IMR-90 (cell line): ENCODE data around the gene TYMS. TPM values are rescaled to one million over a fixed set of nuclear protein-coding genes. Genes with fewer than 3 reads are reported as not detected.

Experiments
- ATAC-seq: fragments of 200-7000 bp; cut with Tn5 transposase; 2 replicates; pipeline ENCODE4 v1.9.1; 2020; ENCODE audit warnings: low read depth, mild to moderate bottlenecking, moderate library complexity
- BruUV-seq: library from RNA; stranded (reverse); fragments of 400-500 nt; replicated peaks from 2 replicates; lab custom pipeline; 2021; lab: Mats Ljungman, UMichigan
- CTCF ChIA-PET: fragments of 300-600 bp; formaldehyde crosslinking; extraction: SDS; loops from one replicate; lab custom pipeline; 2021; ENCODE audit warnings: antibody characterized with exemption; lab: Yijun Ruan, JAX
- POLR2A ChIA-PET: fragments of 300-600 bp; sonication (Branson Sonifier 250); formaldehyde crosslinking; loops from one replicate; lab custom pipeline; 2022; ENCODE audit warnings: antibody characterized with exemption; ENCODE audit not compliant: unreplicated experiment; lab: Charles Lee
- DNase-seq: peaks from one replicate; pipeline ENCODE4 v3.0.0; 2013
- H2AFZ ChIP-seq: replicated peaks from 2 replicates; pipeline ENCODE3; 2013; ENCODE audit warnings: low read length, mild to moderate bottlenecking; ENCODE audit not compliant: poor library complexity
- H2AK5ac ChIP-seq: 2 replicates; pipeline ENCODE4 v1.6.1; 2013; ENCODE audit warnings: low read depth, low read length, inconsistent platforms
- H2AK9ac ChIP-seq: replicated peaks from 2 replicates; pipeline ENCODE3; 2013; ENCODE audit warnings: mild to moderate bottlenecking, low read depth, low read length, moderate library complexity; ENCODE audit not compliant: poor library complexity
- H2BK120ac ChIP-seq: 2 replicates; pipeline ENCODE4 v1.6.1; 2013; ENCODE audit warnings: low read depth, low read length, inconsistent platforms
- H2BK15ac ChIP-seq: 3 replicates; pipeline ENCODE4 v1.6.1; 2013; ENCODE audit warnings: low read depth, low read length, inconsistent platforms
- H2BK20ac ChIP-seq: 2 replicates; pipeline ENCODE4 v1.6.1; 2013; ENCODE audit warnings: low read depth, mild to moderate bottlenecking, inconsistent platforms, low read length, moderate library complexity
- H2BK5ac ChIP-seq: 2 replicates; pipeline ENCODE4 v1.6.1; 2013; ENCODE audit warnings: mild to moderate bottlenecking, low read depth, low read length, inconsistent platforms; ENCODE audit not compliant: poor library complexity, severe bottlenecking
- H3K14ac ChIP-seq: replicated peaks from 2 replicates; pipeline ENCODE4 v1.6.1; 2013; ENCODE audit warnings: low read depth, low read length, inconsistent platforms
- H3K18ac ChIP-seq: 2 replicates; pipeline ENCODE4 v1.6.1; 2013; ENCODE audit warnings: low read depth, low read length, control low read depth
- H3K23ac ChIP-seq: 2 replicates; pipeline ENCODE4 v1.6.1; 2013; ENCODE audit warnings: low read depth, low read length, inconsistent platforms
- H3K27ac ChIP-seq: 2 replicates; pipeline ENCODE4 v1.5.1; 2013; ENCODE audit warnings: mild to moderate bottlenecking, control low read depth, low read length; ENCODE audit not compliant: insufficient read depth
- H3K27me3 ChIP-seq: 2 replicates; pipeline ENCODE4 v1.6.1; 2013; ENCODE audit warnings: low read length; ENCODE audit not compliant: control insufficient read depth, insufficient read depth
- H3K36me3 ChIP-seq: 2 replicates; pipeline ENCODE4 v1.6.1; 2013; ENCODE audit warnings: low read length, mixed read lengths; ENCODE audit not compliant: control insufficient read depth, insufficient read depth
- H3K4ac ChIP-seq: 2 replicates; pipeline ENCODE4 v1.6.1; 2013; ENCODE audit warnings: low read depth, low read length, inconsistent platforms
- H3K4me1 ChIP-seq: 2 replicates; pipeline ENCODE4 v1.6.1; 2013; ENCODE audit warnings: low read length, mixed read lengths; ENCODE audit not compliant: control insufficient read depth, insufficient read depth
- H3K4me2 ChIP-seq: 2 replicates; pipeline ENCODE4 v1.6.1; 2013; ENCODE audit warnings: low read depth, mild to moderate bottlenecking, control low read depth, low read length, moderate library complexity
- H3K4me3 ChIP-seq: 2 replicates; pipeline ENCODE4 v1.5.1; 2013; ENCODE audit warnings: low read depth, mild to moderate bottlenecking, control low read depth, low read length, moderate library complexity; ENCODE audit not compliant: insufficient read depth
- H3K56ac ChIP-seq: 2 replicates; pipeline ENCODE4 v1.6.1; 2013; ENCODE audit warnings: low read length, inconsistent platforms; ENCODE audit not compliant: insufficient read depth; ENCODE audit errors: extremely low read depth
- H3K79me1 ChIP-seq, 2 experiments: 2 replicates each; pipeline ENCODE4 v1.6.1; 2013; ENCODE audit warnings: low read length in 2 of 2, inconsistent platforms in 1 of 2, low read depth in 1 of 2
- H3K9ac ChIP-seq: 2 replicates; pipeline ENCODE4 v1.6.1; 2013; ENCODE audit warnings: low read depth, low read length, control low read depth
- H3K9me1 ChIP-seq: 2 replicates; pipeline ENCODE4 v1.6.1; 2013; ENCODE audit warnings: low read length, inconsistent platforms; ENCODE audit not compliant: insufficient read depth
- H3K9me3 ChIP-seq: 2 replicates; pipeline ENCODE4 v1.6.1; 2013; ENCODE audit warnings: low read length; ENCODE audit not compliant: control insufficient read depth, insufficient read depth
- H4K20me1 ChIP-seq: 2 replicates; pipeline ENCODE4 v1.6.1; 2013; ENCODE audit warnings: low read length, inconsistent platforms; ENCODE audit not compliant: insufficient read depth
- H4K5ac ChIP-seq: 2 replicates; pipeline ENCODE4 v1.6.1; 2013; ENCODE audit warnings: mild to moderate bottlenecking, low read depth, low read length, control low read depth
- H4K8ac ChIP-seq, 2 experiments: 2 replicates each; pipeline ENCODE4 v1.6.1; 2013; ENCODE audit warnings: low read depth in 2 of 2, low read length in 2 of 2, control low read depth in 1 of 2, inconsistent platforms in 1 of 2
- H4K91ac ChIP-seq: 2 replicates; pipeline ENCODE4 v1.6.1; 2013; ENCODE audit warnings: low read depth, low read length, inconsistent platforms; ENCODE audit not compliant: insufficient read depth
- BHLHE40 ChIP-seq: fragments of 150-350 bp; IDR thresholded peaks from 2 replicates; pipeline ENCODE4 v1.6.1; 2016; ENCODE audit warnings: mild to moderate bottlenecking, low read depth, low read length
- CHD1 ChIP-seq: IDR thresholded peaks from 2 replicates; pipeline ENCODE4 v1.6.1; 2012; ENCODE audit warnings: low read depth, low read length, improper control_type of control experiment
- MAFK ChIP-seq: IDR thresholded peaks from 2 replicates; pipeline ENCODE4 v1.6.1; 2012; ENCODE audit warnings: low read depth, low read length, improper control_type of control experiment
- MAZ ChIP-seq: IDR thresholded peaks from 2 replicates; pipeline ENCODE4 v1.6.1; 2012; ENCODE audit warnings: low read depth, mild to moderate bottlenecking, low read length, improper control_type of control experiment, moderate library complexity, borderline replicate concordance
- MXI1 ChIP-seq: IDR thresholded peaks from 2 replicates; pipeline ENCODE4 v1.6.1; 2012; ENCODE audit warnings: low read depth, mild to moderate bottlenecking, low read length, moderate library complexity, borderline replicate concordance
- NFE2L2 ChIP-seq: fragments of 150-350 bp; IDR thresholded peaks from 2 replicates; pipeline ENCODE4 v1.6.1; 2016; ENCODE audit warnings: low read depth, mild to moderate bottlenecking, low read length
- RAD21 ChIP-seq: IDR thresholded peaks from 2 replicates; pipeline ENCODE4 v1.6.1; 2012; ENCODE audit warnings: low read length, improper control_type of control experiment
- WGBS, 2 experiments: methylation state at CpG; one replicate each; pipeline versions ENCODE4 v1.1.5 to v1.1.7; 2013; ENCODE audit warnings: missing lambda C conversion rate in 2 of 2; ENCODE audit not compliant: insufficient read length in 1 of 2; ENCODE audit errors: extremely low coverage in 2 of 2; 5-methylcytosine and 5-hydroxymethylcytosine counted together
- dilution Hi-C: fragments of 300-500 bp; cut with HindIII; formaldehyde crosslinking; loops from one replicate; pipeline ENCODE4 v1.14.3; 2018; ENCODE audit warnings: low sequenced_read_pairs; ENCODE audit not compliant: unreplicated experiment
- in situ Hi-C: fragments of 300-500 bp; cut with MboI; formaldehyde crosslinking; loops from 3 replicates; pipeline ENCODE4 v1.14.3; 2019; ENCODE audit warnings: low sequenced_read_pairs, inconsistent platforms, mixed read lengths
- intact Hi-C: fragments of 100-400 bp; cut with micrococcal nuclease; formaldehyde crosslinking; loops from 2 replicates; pipeline ENCODE4 v1.10.0; 2022
- polyA plus RNA-seq, 3 experiments: library from polyadenylated mRNA; depleted of rRNA; stranded (reverse); fragments of >200 nt; gene quantifications; 2 replicates each; pipeline ENCODE4 v1.2.3, GENCODE V29; 2012; ENCODE audit warnings: low replicate concordance in 1 of 3
- total RNA-seq: library from RNA; depleted of rRNA; stranded (reverse); fragments of >200 nt; gene quantifications from 2 replicates; pipeline ENCODE4 v1.2.3, GENCODE V29; 2012

TYMS gene
- total and polyA plus RNA-seq, 2 of the 4 experiments (the other 2 are of a cell fraction): 28.3 to 92.2 TPM

GRCh38 chr18:676736-677135, 19.3 kb downstream of the TYMS start:
- intact Hi-C loops: no loop called here
- H3K14ac ChIP-seq: no peak overlapping the region
- DNase-seq (no peak), ATAC-seq (no peak)
- H3K79me1 ChIP-seq: no peaks in the 10 kb centered on the region
- H3K9me1 ChIP-seq: no peaks in the 10 kb centered on the region
- no peak overlapping the region for H2AFZ ChIP-seq
- 100% methylated on average over 1 of the region's 3 CpGs; no CpG with 5 or more reads in 1 of the 2 experiments for WGBS, 2 experiments
- H2BK15ac ChIP-seq: no peak overlapping the region
- H2BK120ac ChIP-seq: no peak overlapping the region
- H2BK20ac ChIP-seq: no peak overlapping the region
- H3K27ac ChIP-seq: no peak overlapping the region
- no peak overlapping the region for H4K8ac ChIP-seq
- no peak for TF ChIP-seq NFE2L2
- TF ChIP-seq CHD1: no peak
- TF ChIP-seq RAD21: no peak
- no peak for TF ChIP-seq MAZ
- no peak for TF ChIP-seq MXI1
- TF ChIP-seq BHLHE40: no peak
- no peak for TF ChIP-seq MAFK
- ChIA-PET CTCF (no interaction called here), POLR2A (no interaction called here)
- H3K56ac ChIP-seq: no peak overlapping the region
- H3K9ac ChIP-seq: no peak overlapping the region
- H4K20me1 ChIP-seq: no peaks in the 10 kb centered on the region
- BruUV-seq: no TSS peak
- no peaks in the 10 kb centered on the region for H3K27me3 ChIP-seq
- H4K91ac ChIP-seq: no peak overlapping the region
- H3K4me1 ChIP-seq: no peaks in the 10 kb centered on the region
- H3K4me2 ChIP-seq: no peak overlapping the region
- H3K4me3 ChIP-seq: no peak overlapping the region
- H3K9me3 ChIP-seq: no peaks in the 10 kb centered on the region
- peaks cover 26% of the 10 kb centered on the region for H3K36me3 ChIP-seq
- H2BK5ac ChIP-seq: no peak overlapping the region
- no peak overlapping the region for H4K5ac ChIP-seq
- no peak overlapping the region for H3K4ac ChIP-seq
- H2AK9ac ChIP-seq: no peak overlapping the region
- H3K18ac ChIP-seq: no peak overlapping the region
- no peak overlapping the region for H3K23ac ChIP-seq
- no peak overlapping the region for H2AK5ac ChIP-seq
- dilution Hi-C loops: no loop called here
- in situ Hi-C loops: no loop called here
